ENCODE results near the gene CBFA2T3.

CBFA2T3 gene

GRCh38 chr16:88977018-88977811 lies at the start of gene CBFA2T3:
CBFA2T3 (minus strand) TSS chr16:88977207; CDS start chr16:88976807, 400 bp downstream.
- TF ChIP-seq CTCF (IDR thresholded peaks at IDR 0.05; ENCODE audit: low read depth, low read length, missing control alignments): no peak
- H3K4me3 ChIP-seq (replicated peaks; ENCODE audit: low read depth, low read length): no peak within 1 kb of the TSS
- no peak for DNase-seq (ENCODE audit: extremely low read depth, low read depth)

GRCh38 chr16:89026121-89026612 lies 49.2 kb upstream of the CBFA2T3 start:
- DNase-seq (ENCODE audit: extremely low read depth, low read depth): no peak
- H3K4me3 ChIP-seq (replicated peaks; ENCODE audit: low read depth, low read length): no peak overlapping the region

GRCh38 chr16:89025636-89026035 lies 48.6 kb upstream of the CBFA2T3 start:
- no peak overlapping the region for H3K4me3 ChIP-seq (replicated peaks; ENCODE audit: low read depth, low read length)
- no peak for DNase-seq (ENCODE audit: extremely low read depth, low read depth)
- no peak for TF ChIP-seq CTCF (IDR thresholded peaks at IDR 0.05; ENCODE audit: low read depth, low read length, missing control alignments)

More at GRCh38 chr16:89026121-89026612, 49.2 kb upstream of the CBFA2T3 start:
- TF ChIP-seq CTCF (IDR thresholded peaks at IDR 0.05; ENCODE audit: low read depth, low read length, missing control alignments): no peak

GRCh38 chr16:89024546-89025060 lies 47.6 kb upstream of the CBFA2T3 start:
- no peak for DNase-seq (ENCODE audit: extremely low read depth, low read depth)
- H3K4me3 ChIP-seq (replicated peaks; ENCODE audit: low read depth, low read length): no peak overlapping the region
- TF ChIP-seq CTCF (IDR thresholded peaks at IDR 0.05; ENCODE audit: low read depth, low read length, missing control alignments): no peak

- H3K4me3 ChIP-seq (replicated peaks; ENCODE audit: low read depth, low read length): no peak overlapping the region
- DNase-seq (ENCODE audit: extremely low read depth, low read depth): no peak
- no peak for TF ChIP-seq CTCF (IDR thresholded peaks at IDR 0.05; ENCODE audit: low read depth, low read length, missing control alignments)
Observed at GRCh38 chr16:89023621-89024511, 46.9 kb upstream of the CBFA2T3 start.

- no peak for DNase-seq (ENCODE audit: extremely low read depth, low read depth)
- TF ChIP-seq CTCF (IDR thresholded peaks at IDR 0.05; ENCODE audit: low read depth, low read length, missing control alignments): no peak
- H3K4me3 ChIP-seq (replicated peaks; ENCODE audit: low read depth, low read length): no peak overlapping the region
Observed at GRCh38 chr16:89023151-89023551, 46.1 kb upstream of the CBFA2T3 start.

Data from HFF-Myc (cell line).